Epithelial cell of proximal tubule (primary cell): ENCODE measurements around the gene APOL1. TPM values are rescaled to one million over a fixed set of nuclear protein-coding genes. Genes with fewer than 3 reads are reported as not detected.
"Not testable (repeated sequence)": the region's sequence is repeated elsewhere in the genome, so short reads cannot be mapped to it uniquely, and the experiment has no call there.

Experiments used
- DNase-seq: peaks from one replicate; pipeline ENCODE4 v3.0.0-alpha.2; 2011; ENCODE audit warnings: low read depth
- H3K4me3 ChIP-seq: 2 replicates; pipeline ENCODE4 v1.5.1; 2011; ENCODE audit warnings: low read depth, mild to moderate bottlenecking, low read length
- total RNA-seq: library from RNA; depleted of rRNA; stranded (reverse); fragments of >200 nt; gene quantifications from 2 replicates; pipeline ENCODE4 v1.2.3, GENCODE V29; 2015
- TF ChIP-seq, protein P1 (sequence below): conservative IDR thresholded peaks from 2 replicates; pipeline ENCODE4 v1.5.1; 2012; ENCODE audit warnings: low read depth, mild to moderate bottlenecking, low read length

The APOL1 gene
- total RNA-seq, 1 donor from 2014 or later = 5.7 TPM

DNA sequence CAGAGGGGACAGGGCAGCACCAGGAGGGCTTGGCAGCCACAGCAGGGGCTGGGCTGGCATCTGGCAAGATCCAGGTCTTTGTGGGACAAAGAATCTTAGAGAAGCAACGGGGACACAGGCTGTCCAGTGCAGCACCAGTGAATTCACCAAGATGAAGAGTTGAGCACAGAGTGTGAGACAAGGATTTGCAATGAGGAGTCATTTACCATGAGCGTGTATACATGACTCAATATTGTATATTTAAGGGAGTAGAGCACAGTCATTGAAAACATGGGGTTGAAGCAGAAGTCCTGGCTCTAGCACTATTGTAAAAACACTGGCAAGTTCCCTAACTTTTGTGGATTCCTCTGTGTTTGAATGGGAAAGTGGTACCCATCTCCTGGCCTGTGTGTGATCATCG is 3.5 kb downstream of the APOL1 start:
- TF ChIP-seq, protein P1, sequence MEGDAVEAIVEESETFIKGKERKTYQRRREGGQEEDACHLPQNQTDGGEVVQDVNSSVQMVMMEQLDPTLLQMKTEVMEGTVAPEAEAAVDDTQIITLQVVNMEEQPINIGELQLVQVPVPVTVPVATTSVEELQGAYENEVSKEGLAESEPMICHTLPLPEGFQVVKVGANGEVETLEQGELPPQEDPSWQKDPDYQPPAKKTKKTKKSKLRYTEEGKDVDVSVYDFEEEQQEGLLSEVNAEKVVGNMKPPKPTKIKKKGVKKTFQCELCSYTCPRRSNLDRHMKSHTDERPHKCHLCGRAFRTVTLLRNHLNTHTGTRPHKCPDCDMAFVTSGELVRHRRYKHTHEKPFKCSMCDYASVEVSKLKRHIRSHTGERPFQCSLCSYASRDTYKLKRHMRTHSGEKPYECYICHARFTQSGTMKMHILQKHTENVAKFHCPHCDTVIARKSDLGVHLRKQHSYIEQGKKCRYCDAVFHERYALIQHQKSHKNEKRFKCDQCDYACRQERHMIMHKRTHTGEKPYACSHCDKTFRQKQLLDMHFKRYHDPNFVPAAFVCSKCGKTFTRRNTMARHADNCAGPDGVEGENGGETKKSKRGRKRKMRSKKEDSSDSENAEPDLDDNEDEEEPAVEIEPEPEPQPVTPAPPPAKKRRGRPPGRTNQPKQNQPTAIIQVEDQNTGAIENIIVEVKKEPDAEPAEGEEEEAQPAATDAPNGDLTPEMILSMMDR = no peak
- no peak for DNase-seq
- no peak overlapping the region for H3K4me3 ChIP-seq

DNA sequence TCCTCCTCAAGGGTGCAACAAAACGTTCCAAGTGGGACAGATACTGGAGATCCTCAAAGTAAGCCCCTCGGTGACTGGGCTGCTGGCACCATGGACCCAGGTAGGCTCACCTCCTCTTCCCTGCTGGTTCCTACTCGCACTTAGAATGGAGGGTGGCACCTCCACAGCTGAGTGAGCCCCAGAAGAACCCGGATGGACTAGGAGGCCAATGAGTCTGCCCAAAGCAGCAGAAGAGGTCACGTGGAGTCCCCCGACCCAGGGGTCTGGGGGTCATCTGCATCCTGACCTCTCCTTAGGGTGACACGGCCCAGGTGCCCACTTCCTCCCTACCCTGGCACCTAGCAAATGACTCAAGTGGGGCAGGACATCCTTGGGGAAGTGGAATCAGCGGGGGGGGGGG is 4.4 kb downstream of the APOL1 start:
- TF ChIP-seq, protein P1 = no peak
- DNase-seq = no peak
- no peak overlapping the region for H3K4me3 ChIP-seq

DNA sequence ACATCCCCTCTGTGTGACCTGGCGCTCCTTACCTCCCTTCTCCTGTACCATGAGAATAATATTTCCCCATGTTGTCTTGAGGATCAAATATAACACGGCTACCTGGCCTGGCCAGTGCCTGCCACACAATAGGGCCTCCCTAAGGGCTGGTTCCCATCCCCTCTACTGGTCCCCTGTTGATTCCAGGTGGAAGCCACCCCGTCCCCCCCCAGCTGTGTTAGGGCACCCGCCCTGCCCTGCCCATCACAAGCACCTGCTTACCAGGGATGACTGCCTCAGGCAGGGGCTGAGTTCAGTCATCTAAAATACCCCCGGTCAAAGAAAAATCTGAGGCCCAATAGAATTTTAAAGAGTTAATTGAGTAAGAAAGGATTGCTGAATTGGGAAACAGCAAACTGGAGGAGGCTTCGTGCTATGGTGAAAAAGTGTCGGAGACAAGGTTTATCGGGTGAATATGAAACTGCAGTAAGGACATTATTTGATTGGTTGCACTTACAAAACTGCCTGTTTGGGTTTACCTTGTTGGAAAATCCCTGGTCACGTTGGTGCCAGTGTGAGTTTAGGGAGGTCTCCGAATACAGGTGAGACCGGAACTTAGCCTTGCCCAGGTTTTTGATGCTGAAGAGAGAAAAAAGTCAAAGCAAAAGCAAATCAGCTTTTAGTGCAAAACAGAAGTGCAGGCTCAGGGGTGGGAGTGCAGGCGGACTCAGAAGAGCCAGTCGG is 5.2 kb downstream of the APOL1 start:
- TF ChIP-seq, protein P1 = no peak
- DNase-seq = no peak

DNA sequence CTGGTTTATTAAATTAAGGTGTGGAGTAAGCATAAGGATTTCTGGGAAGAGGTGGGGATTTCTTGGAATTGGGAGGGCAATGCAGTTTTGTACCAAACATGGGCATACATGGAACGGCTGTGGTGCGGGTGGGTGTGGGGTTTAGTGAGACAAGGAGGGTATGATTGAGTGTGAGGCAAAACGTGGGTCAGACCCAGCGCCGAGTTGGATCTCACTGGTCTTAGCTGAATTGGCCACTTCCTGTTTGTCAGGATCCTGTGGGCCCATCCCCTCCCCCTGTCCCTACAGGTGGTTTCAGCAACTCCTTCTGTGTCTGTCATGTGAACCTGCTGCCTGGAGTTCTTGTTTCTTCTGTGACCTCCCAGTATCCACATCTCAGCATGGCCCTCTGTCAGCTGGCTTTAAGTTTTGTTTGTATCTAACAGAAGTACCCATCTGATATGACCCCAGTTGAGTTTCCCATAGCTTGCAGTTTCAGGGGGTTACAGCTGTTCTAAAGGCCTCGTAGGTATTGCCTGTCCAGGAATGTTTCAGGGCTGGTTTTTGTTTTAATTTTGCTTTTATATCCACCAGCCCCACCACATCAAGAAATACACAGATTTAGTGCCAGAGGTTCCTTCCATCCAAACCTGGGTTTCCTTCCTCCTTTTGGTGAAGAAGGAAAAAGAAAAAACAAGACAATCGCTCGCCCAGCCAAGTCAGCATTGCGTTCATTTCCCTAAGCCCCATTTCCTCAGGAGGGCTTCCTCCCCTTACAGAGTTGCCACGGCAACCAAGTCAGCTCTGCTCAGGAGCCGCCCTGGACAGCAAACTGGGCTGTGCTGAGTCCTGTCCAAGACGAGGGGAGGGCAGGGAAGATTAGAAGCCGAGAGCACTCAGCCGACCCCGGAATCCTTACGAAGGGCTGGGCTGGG is 6.0 kb downstream of the APOL1 start:
- DNase-seq = no peak
- TF ChIP-seq, protein P1 = no peak
- H3K4me3 ChIP-seq = no peak overlapping the region

More for the DNA sequence above, 5.2 kb downstream of the APOL1 start:
- no peak overlapping the region for H3K4me3 ChIP-seq

DNA sequence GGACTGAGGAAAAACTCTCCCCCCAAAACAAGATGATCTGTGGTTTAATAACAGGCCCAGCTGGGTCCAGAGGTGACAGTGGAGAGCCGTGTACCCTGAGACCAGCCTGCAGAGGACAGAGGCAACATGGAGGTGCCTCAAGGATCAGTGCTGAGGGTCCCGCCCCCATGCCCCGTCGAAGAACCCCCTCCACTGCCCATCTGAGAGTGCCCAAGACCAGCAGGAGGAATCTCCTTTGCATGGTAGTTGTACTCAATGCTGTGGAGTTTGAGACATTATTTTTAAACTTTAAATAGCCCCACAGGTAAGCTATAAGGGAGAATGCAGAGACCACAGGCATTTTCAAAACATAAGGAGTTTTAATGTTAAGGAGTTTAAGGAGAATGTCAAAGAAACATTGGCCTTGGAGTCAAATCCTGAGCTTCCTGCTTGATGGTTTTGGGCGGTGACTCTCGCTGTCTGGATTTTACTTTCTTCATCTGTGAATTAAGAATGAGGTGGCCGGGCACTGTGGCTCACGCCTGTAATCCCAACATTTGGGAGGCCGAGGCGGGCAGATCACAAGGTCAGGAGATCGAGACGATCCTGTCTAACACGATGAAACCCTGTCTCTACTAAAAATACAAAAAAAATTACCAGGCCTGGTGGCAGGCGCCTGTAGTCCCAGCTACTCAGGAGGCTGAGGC is 6.8 kb downstream of the APOL1 start:
- DNase-seq = no peak
- H3K4me3 ChIP-seq = no peak overlapping the region
- TF ChIP-seq, protein P1 = no peak

DNA sequence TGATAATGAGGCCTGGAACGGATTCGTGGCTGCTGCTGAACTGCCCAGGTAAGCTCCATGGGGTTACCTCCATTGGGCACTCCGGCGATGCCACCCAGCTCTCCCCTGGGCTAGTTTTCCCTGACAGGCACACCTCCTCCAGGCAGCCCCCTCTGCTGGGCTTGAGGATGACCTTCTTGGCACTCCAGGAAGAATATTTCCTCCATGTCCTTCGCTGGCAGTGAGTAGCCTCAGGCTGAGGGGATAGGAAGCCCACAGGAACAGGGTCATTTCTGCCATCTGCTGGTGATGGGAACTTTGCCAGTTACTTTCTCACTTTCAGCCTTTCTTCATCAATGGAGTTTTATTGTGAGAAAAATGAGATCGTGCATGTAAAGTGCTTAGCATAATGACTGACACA is 8.7 kb downstream of the APOL1 start:
- DNase-seq, H3K4me3 ChIP-seq: not testable (repeated sequence)

DNA sequence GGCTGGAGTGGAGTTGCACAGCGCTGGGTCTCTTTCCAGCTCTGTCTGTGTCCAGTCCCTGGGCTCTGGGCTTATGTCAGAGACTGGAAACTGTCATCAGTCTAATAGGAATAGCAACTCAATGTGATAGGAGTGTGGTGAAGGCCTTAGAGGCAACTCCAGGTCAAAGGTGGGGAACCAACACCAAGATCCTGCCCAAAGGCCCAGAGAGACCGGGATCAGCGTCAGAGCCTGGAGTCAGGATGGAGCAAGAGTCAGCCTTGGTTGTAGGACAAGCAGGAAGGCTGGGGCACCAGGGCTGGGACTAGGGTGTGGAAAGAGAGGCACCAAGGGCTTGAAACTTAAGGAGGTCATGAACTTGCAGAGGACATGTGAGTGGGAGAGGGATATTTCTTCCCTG is 9.4 kb downstream of the APOL1 start:
- not testable (repeated sequence) for DNase-seq, H3K4me3 ChIP-seq

DNA sequence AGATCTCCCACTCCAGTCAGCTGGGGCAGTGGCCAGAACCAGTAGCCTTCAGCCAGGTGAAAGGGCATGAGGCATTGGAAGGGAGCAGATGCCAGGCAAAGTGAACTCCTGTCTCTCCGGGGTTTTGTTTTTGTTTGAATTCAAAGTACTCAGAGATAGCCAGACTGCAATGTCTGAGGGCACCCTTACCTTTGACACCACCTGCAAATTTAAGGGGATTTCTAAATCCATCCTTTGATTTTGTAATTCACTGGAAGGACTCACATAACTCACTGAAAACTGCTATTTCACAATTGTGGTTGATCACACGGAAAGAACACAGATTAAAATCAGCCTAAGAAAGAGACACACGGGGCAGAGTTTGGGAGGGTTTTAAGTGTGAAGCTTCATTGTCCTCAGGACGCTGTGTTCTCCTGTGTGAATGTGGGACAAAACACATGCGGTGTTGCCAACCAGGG is 10.3 kb downstream of the APOL1 start:
- not testable (repeated sequence) for H3K4me3 ChIP-seq, DNase-seq

DNA sequence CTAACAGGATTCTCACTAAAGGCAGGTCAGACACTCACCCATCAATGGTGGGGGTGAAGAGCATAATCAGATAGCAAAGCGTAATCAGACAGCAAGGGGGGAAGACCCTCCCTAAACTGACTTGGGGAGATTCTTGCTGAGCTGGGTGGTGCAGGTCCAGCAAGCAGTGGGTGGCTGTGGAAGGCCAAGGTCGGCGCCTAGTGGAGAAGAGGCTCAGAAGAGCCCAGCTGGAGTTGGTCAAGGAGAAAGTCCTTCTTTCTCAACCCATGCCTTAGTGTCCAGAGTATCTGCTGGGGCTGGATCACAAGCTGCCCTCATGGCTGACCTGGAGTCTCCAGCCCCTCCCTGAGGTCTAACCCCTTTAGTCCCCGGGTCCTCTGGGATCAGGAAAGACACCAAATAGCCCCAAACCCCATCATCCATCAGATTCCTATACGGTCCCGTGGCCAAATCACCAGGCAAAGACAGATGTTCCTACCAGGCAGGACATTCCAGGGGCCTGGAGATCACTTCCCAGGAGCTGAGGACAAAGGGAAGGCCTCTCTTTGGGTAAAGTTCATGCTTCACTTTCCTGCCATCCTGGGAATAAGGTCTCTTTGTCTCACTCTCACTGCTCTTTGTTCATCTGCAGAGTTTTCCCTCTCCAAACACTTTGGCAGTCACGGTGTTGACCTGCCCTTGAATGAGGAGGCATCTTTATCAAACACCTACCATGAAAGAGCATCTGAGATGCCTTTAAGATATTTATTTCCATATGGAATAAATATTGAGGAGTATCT is 11.1 kb downstream of the APOL1 start:
- DNase-seq, H3K4me3 ChIP-seq: not testable (repeated sequence)
